NCI-H1930 (cell line): ENCODE measurements around the gene ARID1B.
"Not testable (repeated sequence)": the region's sequence is repeated elsewhere in the genome, so short reads cannot be mapped to it uniquely, and the experiment has no call there.

Experiments
- DNase-seq, 2 experiments: peaks; one replicate each; lab custom pipeline; 2025; lab: John Stamatoyannopoulos, UW

The ARID1B gene

DNA sequence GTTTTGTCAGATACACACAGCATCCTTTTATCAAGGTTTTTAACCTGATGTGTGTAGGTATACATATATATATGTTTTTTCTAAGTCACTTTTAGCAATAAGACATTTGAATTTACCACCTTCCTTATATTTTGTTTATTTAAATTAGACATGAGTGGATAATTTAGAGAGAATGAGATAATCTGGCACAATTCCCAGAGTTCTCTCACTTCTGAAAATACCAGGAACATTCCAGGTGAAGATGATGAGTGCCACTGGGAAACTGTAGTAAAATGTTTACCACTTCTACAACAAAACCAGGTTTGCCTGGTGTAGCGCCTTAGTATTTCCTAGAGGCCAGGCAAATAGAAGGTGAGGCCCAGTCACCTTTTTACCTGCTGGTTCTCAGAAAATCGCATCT is 356.7 kb downstream of the ARID1B start:
- DNase-seq = no peak

DNA sequence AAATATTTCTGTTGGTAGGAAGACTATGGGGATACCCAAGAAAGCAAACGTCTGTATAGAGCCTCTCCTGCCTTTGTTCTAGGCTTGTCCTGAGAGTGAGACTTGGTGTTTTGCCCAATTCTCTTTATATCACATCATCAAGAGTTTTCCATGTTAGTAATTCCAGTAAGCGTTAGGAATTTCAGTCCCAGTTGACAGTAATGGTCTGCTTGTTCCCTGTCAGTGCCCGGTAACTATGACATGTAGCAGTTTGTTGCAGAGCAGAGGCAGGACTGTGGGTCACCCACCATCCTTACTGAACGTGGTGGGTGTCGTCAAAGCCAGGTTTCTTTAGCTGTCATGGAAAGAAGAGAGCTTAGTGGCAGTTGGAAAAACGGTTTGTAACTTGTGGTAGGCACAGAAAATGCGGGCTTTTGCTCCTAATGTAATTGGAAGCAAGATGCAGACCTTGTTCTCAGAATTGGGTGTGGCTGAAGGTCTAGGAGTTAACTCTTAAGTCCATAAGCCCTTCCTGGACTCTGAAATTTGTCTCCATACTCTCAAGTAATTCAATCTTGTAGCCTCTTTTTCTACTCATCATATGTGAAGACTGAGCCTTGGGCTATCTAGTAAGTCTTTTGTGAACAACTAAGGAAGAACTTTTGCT is 357.3 kb downstream of the ARID1B start:
- DNase-seq = no peak

DNA sequence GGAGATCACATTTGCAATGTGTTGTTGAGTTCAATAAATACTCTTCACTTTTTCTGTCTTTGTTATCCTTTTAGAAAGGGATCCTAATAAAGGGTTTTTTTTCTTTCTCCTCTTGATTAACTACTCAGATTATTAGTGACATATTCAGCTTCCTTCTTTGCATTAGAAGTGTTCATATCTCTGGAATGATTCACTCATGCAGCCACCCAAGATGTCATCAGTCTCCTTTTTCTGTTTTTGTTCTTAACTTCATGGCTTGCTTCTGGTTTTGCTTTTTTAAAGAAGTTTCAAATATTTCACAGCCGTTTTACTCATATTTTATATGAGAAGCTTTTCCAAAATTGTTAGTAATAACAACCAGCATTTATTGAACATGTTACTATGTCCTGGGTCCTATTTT is 358.5 kb downstream of the ARID1B start:
- DNase-seq = no peak

DNA sequence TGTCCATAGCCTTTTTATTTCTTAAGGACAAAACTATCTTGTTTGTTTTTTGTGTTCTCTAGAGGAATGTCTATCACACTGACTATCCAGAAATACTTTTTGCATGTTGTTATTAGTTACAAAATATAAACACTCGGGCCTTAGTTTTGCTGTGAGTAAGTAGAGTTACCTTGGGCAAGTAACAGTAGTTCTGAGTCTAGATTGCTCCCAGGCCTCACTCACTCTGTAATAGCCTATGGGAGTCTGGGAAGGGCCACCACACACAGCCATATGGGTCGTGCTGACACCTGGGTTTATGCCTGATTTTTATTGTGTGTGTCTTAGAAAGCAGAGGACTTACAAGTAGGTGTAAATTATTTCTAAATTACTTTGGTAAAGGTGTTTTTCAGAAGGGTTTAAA is 360.3 kb downstream of the ARID1B start:
- DNase-seq = no peak

DNA sequence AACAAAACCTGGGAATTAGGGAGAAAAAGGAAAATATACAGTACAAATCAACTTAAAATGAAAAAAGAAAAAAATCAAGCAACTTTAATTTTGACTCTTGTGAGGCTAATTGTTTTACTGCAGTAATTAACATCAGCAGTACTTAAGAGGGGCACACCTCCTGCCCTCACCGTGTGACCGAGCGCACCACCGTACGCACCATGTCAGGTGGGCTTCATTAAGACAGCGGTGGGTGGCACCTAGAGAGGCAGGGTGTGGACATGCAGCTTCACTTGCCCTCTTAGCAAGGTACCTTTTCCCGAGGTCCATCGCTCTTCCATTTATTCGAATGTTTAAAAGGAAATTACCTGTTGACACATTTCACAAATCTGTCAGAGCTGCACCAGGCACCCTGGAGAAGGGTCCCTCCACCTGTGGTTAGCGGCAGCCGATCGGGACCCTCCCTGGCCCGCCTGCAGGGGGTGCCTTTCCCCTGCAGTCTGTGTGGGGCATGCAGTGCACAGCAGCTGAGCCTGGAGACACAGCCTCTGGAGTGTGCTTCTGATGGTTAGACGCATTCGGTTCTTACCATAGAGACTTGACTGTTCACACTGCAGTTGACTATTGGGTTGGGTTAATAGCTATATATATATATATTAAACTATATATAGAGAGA is 362.0 kb downstream of the ARID1B start:
- no peak for DNase-seq

DNA sequence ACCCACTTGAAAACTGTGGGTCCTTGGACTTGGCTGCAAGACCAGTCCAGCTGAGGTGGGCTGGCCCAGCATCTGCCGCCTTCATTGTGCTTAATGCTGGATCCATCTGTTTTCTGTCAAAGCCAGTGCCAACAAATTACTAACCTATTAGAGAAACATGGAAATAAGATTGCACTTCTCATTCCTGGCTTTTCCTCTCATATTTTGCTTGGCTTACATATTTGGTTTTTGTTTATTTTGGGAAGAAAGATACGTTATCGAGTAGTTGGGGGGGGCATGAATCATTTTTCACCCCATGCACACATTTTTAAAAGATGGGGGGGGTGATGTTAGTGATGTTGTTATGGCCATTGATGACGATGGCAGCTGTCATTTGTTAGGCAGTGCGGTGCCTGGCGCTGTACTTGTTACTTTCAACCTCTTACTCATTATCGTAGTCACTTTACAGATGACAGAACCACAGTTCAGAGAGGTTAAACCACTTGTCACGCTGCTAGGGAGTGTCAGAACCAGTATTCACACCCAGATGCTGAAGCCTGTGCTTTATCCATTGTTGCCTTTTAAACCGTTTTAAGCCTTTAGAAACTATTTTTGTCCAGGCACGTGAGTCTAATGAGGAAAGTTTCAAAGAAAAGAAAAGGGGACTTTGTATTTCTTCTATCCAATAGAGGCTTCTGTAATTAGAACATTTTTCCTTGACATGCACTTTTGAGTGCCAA is 366.2 kb downstream of the ARID1B start:
- no peak for DNase-seq

DNA sequence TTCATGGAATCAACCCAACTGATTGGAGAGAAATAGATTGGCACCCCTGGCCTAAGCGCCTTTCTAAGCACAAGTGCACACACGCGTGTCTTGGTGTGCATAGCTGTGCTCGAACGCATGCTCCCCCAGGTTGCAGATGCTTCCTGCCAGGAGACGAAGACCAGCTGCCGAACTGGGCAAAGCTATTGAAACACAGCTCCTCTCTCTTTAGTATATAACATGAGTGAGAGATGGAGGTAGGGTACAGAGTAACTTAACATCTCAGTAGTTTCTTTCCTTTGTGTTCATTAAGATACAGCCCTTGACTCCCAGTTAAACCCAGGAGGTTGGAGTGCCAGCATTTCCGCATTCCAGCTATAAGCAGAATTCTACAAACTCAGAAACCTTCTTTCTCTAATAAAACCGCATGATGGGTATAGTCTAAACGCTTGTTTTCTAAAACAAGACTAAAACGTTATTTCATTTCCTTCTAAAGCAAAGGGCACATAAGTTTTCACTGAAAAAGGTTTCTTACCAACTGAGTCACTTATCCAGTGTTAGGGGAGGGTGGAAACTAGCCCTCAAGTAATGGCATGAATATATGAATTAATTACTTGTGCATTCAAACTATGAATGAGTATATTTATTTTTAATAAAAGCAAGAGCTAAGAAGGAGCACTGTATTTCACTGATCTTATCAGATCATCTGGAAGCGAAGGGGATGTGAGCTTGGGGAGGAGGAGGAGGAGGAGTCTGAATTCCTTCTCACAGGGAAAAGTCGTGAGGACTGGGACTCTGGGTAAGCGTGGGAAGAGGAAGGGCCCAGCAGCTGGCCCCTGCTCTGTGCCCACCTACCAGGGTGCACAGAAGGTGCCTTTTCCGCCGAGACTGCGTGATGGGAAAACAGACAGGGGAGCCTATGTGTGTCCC is 367.0 kb downstream of the ARID1B start:
- DNase-seq = no peak

DNA sequence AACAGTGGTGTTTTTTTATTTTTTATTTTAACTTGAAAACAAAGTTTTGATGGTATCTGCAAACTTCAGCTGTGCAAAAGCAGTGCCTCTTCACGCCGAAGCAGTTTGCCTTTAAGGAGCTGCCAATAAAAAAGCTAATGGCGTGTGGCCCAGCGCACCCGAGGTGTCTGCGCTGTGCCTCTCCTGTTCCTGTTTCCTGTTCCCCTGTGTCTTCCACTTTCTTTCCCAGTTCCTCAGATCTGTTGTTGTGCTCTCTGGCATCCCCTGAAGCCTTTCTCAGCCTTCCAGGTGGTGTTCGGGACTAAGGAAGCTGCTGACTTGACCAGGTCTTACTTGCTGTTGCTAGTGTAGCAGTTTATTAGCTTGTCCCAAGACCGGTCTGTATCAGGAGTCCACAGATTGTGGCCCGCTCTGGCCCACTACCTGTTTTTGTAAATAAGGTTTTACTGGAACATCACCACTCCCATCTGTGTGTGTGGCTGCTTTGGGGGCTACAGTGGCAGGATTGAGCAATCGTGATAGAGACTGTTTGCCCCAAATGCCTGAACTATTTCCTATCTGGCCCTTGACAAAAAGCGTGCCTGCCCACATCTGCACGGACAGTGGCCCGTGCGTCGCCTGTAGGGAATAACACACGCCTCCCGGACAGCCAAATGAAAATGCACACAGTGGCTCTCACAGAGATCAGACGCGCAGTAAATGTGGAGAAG is 367.8 kb downstream of the ARID1B start:
- no peak for DNase-seq

DNA sequence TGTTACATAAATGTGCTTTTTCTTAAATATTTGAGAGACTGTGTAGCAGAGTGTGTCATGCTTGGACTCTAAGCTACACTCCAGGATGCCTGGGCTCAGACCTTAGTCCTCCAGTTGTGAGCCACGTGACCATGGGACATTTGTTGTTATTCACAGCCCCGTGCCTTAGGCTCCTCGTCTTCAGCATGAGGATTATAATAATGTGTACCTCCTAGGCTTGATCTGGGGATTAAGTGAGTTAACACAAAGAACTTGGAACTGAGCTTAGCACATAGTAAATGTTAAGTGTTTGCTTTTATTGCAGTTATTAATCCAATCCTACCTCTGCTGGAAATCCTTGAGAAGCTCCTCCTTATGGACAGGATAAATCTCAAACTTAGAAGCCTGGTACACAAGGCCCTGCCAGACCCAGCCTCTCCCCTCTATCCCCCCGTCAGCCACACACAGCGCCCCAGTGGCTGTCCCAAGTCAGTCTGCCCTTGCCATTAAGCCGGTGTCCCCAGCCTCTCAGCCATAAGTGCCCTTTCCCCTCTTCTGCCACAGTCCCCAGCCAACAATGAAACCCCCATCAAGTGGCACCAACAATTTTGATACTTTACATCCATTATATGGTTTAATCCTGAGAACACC is 368.6 kb downstream of the ARID1B start:
- no peak for DNase-seq

DNA sequence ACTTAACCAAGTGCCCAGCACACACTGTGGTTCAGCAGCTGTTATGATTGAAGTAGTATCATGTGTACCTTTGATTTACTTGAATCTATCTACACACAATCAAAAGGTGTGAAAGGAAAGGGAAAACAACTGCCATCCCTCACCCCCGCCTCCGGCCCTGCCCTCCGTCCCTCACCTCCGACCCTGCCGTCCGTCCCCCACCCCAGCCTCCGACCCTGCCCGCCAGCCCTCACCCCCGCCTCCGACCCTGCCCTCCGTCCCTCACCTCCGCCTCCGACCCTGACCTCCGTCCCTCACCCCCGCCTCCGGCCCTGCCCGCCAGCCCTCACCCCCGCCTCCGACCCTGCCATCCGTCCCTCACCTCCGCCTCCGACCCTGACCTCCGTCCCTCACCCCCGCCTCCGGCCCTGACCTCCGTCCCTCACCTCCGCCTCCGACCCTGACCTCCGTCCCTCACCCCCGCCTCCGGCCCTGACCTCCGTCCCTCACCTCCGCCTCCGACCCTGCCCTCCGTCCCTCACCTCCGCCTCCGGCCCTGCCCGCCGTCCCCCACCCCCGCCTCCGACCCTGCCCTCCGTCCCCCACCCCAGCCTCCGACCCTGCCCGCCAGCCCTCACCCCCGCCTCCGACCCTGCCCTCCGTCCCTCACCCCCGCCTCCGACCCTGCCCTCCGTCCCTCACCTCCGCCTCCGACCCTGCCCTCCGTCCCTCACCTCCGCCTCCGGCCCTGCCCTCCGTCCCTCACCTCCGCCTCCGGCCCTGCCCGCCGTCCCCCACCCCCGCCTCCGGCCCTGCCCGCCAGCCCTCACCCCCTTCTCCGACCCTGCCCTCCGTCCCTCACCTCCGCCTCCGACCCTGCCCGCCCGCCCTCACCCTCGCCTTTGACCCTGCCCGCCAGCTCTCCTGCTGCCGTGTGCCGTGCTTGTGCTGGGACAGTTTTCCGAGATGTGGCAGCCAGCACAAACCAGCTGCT is 370.2 kb downstream of the ARID1B start:
- not testable (repeated sequence) for DNase-seq

DNA sequence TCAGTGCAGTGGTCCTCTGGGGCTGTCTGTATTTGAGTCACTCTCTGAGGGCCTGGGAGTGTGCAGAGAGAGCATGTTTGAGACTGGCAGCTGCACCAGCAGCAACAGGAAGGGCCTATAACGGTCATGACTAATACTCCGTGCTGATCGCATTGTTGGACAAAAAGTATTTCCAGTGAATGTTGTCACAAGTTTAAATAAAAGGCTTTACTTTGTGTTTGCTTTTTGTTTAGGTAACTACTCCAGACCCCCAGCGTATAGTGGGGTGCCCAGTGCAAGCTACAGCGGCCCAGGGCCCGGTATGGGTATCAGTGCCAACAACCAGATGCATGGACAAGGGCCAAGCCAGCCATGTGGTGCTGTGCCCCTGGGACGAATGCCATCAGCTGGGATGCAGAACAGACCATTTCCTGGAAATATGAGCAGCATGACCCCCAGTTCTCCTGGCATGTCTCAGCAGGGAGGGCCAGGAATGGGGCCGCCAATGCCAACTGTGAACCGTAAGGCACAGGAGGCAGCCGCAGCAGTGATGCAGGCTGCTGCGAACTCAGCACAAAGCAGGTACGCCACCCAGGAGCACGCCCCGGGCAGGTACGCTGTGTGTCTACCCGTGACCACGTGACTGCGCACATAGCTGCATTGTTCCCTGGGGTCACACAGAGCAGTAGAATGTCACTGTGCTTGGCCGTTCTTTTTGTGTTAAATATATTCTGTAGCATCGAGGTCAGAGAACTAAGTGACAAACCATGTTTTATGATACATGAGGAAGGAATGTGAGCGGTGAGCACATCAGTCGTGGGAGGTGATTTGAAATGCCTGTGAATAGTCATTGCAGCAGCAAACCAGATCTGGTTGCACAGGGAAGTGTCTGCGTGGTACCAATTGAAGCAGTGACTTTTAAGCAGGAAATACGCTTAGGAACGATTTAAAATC is 371.5 kb downstream of the ARID1B start:
- DNase-seq = no peak

DNA sequence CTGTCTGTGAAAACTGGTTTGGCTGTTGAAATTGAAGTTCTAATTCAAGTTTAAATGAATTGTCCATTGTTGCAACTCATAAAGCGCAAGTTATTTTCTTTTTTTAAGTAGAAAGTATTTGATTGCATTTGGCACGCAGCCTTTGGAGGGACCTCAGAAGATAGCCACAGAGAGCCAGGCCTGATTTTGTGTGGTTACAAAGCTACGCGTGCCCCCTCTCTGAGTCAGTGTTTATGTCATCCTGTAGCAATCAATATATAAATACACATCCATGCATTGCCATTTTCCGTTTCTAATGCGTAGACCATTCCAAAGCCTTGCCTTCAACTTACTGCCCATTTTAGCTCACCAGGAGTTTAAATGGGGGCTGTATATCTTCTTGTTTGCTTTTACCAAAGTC is 372.9 kb downstream of the ARID1B start:
- DNase-seq = no peak

DNA sequence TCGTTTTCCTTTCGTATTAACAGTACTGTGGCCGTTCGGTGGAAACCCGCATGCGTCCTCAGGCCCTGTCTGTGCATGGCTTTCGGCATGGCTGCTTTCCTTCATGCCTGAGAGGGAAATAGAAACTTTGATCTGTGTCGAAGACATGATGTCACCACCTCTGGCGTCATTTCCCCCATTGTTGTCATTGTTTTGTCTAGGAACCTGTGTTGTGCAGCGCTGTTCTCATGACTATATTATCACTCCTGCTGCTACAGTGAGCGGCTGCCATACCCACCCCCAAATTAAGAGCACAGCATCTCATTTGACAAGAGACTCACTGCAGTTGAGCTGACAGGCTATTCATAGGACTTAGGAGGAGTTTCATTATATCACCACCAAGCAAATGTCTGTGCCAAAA is 373.9 kb downstream of the ARID1B start:
- DNase-seq = no peak

DNA sequence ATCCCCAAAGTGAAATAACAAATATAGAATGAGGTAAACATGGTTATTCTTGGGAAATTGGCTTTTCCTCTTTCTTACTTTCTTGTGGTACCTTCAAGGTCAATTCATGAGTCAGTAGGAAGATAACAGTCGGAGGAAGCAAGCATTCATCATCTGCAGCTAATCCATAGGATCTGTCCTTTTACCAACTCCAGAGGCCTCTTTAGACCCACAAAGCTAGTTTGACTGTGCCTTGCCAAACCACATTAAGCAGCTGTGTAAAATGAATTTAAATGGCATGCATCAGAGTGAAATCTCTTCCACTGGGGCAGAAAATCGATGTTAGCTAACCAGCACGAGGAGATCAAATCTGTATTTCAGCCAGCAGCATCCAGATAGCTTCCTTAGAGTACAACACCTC is 374.8 kb downstream of the ARID1B start:
- DNase-seq = no peak

DNA sequence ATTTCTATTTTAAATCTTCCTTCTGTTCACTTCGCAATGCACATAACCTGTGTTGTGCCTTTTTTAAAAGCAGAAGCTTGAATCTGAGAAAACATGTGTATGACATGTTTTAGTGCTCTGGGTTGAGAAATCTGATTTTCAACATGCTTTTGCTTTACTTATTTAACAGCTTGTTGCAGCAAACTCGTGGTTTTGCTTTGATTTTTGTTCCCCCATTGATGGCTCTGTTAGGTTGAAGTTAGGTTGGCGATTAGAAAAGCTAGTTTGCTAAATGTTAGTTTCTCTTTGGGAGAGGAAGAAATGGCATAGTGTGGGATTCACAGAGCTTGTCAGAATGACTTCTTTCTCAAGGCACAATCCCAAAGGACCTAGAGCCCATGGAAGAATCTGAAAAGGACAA is 375.4 kb downstream of the ARID1B start:
- no peak for DNase-seq

DNA sequence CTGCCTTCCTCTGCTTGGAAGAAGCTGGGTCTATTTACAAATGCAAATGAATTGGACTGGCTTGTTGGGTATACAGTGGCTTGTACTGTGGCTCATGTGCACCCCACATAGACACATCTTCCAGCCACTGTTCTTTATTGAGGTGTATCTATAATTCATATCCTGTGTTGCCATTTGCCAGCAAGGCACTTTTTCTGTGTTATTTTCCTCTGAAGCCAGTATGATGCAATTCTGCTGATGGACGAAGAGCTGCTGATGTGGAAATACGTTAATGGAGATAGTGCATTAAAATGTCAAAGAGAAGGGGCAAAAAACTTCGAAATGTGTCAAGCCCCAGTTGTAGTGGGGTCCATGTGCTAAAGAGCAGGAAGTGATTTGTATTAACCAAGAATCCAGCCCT is 378.6 kb downstream of the ARID1B start:
- DNase-seq = no peak

DNA sequence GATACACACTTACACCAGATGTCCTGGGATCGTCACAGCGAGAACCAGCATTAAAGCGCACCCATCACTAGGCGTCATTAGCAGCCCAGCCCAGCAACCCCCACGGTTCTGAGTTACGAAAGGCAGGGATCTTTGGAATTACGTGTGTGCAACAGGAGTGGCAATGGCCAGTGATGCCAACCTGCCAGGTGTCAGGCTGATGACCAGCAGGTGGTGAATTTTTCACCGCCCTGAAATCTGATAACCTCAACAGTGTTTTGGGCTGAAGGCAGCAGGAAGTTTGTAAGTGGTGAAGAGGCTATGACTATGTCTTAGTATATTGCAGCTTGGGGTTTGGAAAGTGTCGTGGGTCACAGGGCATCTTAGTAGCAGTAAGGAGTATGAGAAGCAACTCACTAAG is 380.1 kb downstream of the ARID1B start:
- DNase-seq = no peak

DNA sequence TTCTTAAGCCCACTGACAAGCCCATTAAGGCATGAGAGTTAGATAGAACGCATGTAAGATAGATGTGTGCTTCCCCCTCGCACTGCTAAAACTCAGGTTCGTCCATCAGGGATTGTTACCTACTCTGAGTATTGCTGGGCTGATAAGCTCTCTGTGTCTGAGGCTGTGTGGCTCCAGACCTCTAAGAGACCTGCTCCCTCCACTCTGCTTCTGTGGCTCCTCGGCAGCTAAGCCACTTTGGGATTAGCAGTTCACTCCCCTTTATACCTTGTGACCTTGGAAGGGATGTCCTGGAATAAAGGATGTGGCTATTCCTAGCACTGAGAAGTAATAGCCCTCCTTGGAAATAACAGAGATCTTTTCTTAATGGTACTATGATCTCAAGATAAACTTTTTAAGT is 381.3 kb downstream of the ARID1B start:
- no peak for DNase-seq

DNA sequence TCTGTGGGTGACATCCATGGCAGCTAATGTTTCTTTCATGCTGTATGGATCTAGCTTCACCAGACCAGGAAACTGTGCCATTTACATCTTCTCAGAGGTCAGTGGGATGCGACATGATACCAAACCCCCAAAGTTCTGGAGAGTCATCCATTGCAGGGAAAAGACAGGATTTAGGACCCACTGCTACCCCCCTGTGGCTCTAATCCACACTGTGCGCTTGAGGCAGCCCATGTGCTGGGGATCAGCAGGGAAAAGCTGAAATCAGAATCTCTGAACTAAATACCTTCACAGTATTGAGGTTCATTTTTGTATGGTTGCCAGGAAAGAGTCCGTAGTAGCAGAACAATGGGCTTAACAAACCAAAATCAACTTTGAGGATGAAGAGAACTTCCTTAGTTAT is 381.7 kb downstream of the ARID1B start:
- no peak for DNase-seq
